NCI-H2196 treated with DMSO at 0.1 percent for 48 hours (cell line): ENCODE data around the gene PSG3.
"Not testable (repeated sequence)": the region's sequence is repeated elsewhere in the genome, so short reads cannot be mapped to it uniquely, and the experiment has no call there.

ENCODE experiments used
- DNase-seq: peaks from one replicate; lab custom pipeline; 2025; ENCODE audit not compliant: unreplicated experiment; lab: John Stamatoyannopoulos, UW

The PSG3 gene

GRCh38 chr19:42740381-42740780, at the start of gene PSG3:
Gene PSG3 (minus strand): TSS chr19:42740481. CDS start chr19:42740384, 97 bp downstream.
- DNase-seq = not testable (repeated sequence)

DNA sequence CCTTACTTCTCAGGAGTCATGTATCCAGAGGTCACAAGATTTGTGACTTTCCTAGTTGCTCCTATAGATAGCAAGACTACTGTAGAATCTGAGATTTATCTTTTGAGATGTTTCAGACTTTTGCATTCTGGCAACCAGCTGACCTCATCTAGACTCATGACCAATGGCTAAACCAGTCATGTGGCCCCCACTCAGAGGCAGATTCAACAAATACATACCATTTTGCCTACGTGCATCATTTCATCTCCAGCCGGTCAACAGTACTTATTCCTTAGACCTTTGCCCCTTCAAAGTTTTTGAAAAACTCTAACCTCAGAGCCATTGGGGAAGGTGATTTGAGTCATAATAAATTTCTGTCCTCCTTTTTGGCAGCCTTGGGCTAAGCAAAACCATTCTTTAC, 48.5 kb upstream of the PSG3 start:
- DNase-seq = not testable (repeated sequence)

GRCh38 chr19:42787766-42788165, 47.5 kb upstream of the PSG3 start:
- not testable (repeated sequence) for DNase-seq

- not testable (repeated sequence) for DNase-seq
Measured at GRCh38 chr19:42776750-42777612, 36.7 kb upstream of the PSG3 start.

DNA sequence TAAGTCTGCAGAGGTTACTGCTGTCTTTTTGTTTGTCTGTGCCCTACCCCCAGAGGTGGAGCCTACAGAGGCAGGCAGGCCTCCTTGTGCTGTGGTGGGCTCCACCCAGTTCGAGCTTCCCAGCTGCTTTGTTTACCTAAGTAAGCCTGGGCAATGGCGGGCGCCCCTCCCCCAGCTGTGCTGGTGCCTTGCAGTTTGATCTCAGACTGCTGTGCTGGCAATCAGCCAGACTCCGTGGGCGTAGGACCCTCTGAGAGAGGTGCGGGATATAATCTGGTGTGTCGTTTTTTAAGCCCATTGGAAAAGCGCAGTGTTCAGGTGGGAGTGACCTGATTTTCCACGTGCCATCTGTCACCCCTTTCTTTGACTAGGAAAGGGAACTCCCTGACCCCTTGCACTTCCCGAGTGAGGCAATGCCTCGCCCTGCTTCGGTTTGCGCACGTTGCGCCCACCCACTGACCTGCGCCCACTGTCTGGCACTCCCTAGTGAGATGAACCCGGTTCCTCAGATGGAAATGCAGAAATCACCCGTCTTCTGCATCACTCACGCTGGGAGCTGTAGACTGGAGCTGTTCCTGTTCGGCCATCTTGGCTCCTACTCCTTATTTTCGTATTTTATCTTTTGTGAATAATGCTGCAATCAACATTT, 34.4 kb upstream of the PSG3 start:
- DNase-seq = not testable (repeated sequence)

- DNase-seq = not testable (repeated sequence)
Measured at GRCh38 chr19:42767319-42767718, 27.0 kb upstream of the PSG3 start.

DNA sequence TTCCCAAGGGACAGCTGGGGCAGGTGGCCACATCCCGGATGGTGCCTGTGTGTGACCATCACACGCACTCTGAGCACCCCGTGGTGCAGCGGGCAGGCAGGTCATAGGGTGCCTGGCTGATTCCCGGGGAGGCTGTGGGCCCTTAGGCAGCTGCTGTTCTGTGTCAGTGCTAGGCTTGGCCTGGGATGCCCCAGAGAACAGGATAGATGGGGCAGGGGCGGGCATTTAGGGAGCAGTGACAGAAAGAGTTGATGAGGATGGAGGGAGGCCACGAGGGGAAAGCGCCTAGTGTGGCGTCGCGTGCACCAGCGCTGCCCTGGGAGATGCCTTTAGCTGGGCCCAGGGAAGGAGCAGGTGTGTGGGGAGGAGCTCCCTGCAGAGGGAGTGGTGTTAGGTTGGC, 26.6 kb upstream of the PSG3 start:
- DNase-seq = not testable (repeated sequence)

DNA sequence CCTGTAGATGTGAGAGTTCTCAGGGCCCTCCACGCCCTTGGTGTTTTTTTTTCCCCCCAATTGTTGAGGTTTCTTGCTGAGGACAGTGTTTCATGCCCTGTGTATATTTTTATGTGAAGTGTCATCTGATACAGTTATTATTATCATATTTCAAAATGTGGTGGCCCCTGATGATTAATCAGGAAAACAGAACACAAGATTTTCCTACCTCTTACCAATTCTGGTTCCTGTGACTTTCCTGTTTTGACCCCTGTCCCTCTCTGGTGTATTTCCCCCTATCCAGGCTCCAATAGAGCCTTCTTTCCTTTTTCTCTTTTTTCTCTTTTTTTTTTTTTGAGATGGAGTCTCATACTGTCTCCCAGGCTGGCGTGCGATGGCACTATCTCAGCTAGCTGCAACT, 24.6 kb upstream of the PSG3 start:
- DNase-seq = no peak

- DNase-seq = no peak
Measured at GRCh38 chr19:42762789-42763188, 22.5 kb upstream of the PSG3 start.

GRCh38 chr19:42761924-42762295, 21.6 kb upstream of the PSG3 start:
- not testable (repeated sequence) for DNase-seq

- DNase-seq = not testable (repeated sequence)
Measured at GRCh38 chr19:42760954-42761923, 21.0 kb upstream of the PSG3 start.

GRCh38 chr19:42758667-42759066, 18.4 kb upstream of the PSG3 start:
- not testable (repeated sequence) for DNase-seq

DNA sequence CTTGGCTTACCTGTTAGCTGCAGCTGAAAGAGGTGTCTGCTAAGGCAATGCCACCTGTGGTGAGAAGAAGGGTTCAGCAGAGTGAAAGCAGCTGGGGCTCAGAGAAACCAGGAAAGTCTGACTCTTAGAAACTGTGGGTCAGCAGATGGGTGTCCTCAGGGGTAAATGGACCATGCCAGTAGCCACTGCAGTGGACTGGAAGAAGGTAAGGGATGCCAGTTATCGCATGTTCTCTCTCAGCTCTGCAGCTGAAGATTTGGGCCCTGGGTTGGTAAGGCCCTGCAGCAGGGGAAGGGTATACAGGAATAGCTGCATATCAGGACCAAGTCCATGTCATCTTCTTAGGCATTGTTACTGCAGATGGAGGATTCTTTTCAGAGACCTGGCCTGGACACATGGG, 12.0 kb upstream of the PSG3 start:
- DNase-seq = not testable (repeated sequence)

DNA sequence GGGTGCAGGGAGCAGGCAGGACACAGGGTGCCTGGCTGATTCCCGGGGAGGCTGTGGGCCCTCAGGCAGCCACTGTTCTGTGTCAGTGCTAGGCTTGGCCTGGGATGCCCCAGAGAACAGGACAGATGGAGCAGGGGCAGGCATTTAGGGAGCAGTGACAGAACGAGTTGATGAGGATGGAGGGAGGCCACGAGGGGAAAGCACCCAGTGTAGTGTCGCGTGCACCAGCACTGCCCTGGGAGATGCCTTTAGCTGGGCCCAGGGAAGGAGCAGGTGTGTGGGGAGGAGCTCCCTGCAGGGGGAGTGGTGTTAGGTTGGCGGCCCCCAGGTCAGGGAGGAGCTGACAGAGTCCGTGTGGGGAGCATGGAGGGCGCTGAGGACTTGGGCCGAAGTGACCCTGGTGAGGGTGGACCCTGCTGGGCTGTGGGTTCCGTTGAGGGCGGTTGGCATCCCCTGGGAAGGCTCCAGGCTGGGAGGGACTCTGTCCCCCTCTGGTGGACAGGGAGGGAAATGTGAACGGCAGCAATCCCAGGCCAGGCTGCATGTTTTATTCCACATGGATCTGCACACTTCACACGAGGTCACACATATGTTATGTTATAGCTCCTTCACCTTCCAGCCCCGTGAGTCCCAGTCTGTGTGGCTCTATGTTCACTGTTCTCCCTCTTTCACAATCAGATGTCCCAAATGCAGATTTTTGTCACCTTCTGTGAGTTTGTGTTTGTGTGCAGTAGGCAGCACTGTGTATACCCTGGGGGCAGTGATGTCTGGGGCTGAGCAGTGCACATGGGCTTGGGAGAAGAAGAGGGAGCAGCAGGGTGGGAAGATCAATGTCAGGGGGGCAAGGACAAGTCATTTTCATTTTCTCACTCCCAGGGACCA, 1.7 kb upstream of the PSG3 start:
- not testable (repeated sequence) for DNase-seq

DNA sequence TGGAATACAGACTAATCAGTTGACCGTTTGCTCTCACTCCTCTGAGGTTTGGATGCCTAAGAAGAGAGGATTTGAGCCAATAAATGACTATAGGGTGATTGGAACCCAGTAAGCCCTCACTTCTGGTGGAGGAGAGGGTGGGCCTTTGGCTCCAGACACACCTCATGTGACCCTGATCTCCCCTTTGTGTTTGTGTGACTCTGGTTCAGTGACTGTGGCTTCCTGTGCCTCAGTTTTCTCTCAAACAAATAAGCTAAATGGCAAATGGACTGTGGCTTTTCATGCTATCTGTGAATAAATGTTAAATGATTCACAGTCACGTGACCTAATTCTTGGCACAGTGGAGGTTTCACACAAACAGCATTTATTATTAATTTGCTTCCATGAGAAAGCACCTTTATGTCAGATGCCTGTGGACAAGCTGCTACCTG, 2.7 kb downstream of the PSG3 start:
- not testable (repeated sequence) for DNase-seq

DNA sequence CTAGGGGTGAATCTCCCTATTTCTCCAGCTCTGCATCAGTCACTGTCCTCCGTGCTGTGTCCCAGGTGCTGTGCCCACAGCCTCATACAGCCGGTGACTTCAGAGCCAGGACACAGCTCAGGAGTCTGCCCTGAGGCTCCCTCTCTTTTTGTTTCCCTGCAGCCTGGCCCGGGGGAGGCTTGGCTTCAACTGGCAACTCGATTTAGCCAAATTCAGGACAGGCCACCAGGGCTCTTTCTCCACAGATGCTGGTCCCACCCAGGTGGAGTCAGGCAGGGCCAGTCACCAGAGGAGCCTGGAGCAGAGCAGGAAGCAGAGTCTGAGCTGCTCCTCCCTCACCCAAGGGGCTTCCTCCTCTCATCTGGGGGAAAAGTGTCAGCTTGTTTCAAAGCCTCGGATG, 11.9 kb downstream of the PSG3 start:
- DNase-seq = not testable (repeated sequence)

DNA sequence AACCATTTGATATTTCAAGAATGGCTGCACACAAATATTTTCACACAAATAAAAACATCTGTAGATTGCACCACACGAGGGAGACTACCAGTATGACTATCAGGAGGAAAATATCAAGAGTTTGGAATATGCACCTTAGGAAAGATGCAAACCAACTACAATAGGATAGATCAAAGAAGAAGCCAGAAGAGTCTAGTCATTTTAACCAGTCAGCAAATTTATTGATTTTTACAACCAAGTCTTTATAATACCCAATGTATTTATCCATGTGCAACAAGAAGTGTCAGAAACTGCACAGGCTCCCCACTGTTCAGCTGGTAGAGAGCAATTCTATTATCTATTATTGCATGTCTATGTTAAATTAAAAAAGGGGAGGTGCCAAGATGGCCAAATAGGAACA, 26.3 kb downstream of the PSG3 start:
- not testable (repeated sequence) for DNase-seq

GRCh38 chr19:42712753-42713152, 27.5 kb downstream of the PSG3 start:
- not testable (repeated sequence) for DNase-seq

DNA sequence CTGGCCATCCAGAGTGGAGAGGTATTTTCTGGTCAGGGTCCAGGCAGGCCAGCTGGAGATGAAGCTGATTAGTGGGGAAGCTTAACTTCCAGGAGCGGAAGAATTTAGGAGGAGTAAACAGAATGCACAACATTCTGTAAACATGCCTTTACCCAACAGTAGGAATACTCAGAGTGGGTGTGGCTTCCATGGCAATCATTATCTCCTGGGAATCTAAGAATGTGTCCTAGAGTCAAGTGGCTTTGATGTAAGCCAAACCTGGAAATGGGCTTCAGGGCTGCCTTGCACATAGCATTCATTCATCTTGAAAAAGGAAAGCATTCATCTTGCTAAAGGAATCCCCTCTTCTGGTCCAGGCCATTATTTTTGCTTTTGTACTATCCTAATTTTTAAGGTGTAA, 29.3 kb downstream of the PSG3 start:
- DNase-seq = not testable (repeated sequence)

DNA sequence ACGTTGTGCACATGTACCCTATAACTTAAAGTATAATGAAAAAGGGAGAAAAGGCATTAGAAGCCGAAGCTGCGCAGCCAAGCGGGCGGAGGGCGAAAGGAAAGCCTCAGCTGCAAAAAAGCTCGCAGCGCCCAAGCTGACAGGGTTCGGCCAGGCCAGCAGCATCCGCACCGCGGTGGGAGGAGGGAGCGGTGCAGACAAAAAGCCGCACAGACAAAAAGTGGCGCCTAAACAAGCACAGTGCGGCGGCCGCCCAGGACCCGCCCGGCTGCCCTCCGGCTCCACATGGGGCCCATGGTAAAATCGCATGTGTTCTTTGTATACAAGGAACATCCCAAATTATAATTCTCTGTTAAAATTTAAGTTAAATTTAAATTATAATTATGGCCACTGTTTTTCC, 42.4 kb downstream of the PSG3 start:
- DNase-seq = no peak
